ENCODE results near the gene VPS13C.

DNA sequence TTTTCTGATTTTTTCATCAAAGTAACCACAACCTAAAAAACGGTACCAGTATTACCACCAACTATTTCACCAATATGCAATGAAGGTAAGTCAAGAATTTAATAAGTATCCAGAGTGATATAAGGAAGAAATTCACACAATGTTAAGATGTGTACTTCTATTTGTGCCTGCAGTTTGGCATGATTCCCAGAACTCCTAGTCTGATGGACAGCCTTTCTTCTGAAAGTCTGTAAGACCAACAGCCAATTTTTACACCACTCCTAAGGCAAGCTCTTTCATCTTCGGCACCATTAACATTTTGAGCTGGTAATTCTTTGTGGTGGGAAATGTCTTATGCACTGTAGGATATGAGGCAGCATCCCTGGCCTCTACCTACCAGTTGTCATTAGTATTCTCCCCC, 108.3 kb downstream of the VPS13C start:
- TF ChIP-seq, protein P1, sequence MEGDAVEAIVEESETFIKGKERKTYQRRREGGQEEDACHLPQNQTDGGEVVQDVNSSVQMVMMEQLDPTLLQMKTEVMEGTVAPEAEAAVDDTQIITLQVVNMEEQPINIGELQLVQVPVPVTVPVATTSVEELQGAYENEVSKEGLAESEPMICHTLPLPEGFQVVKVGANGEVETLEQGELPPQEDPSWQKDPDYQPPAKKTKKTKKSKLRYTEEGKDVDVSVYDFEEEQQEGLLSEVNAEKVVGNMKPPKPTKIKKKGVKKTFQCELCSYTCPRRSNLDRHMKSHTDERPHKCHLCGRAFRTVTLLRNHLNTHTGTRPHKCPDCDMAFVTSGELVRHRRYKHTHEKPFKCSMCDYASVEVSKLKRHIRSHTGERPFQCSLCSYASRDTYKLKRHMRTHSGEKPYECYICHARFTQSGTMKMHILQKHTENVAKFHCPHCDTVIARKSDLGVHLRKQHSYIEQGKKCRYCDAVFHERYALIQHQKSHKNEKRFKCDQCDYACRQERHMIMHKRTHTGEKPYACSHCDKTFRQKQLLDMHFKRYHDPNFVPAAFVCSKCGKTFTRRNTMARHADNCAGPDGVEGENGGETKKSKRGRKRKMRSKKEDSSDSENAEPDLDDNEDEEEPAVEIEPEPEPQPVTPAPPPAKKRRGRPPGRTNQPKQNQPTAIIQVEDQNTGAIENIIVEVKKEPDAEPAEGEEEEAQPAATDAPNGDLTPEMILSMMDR (IDR thresholded peaks at IDR 0.05), result no peak
- no peak for TF ChIP-seq POLR2A (IDR thresholded peaks at IDR 0.05)
- TF ChIP-seq POLR2AphosphoS5 (IDR thresholded peaks at IDR 0.05), result no peak
- no peak for TF ChIP-seq EP300 (IDR thresholded peaks at IDR 0.05)

All from stomach (tissue), 4 donors.